DND-41 (cell line): Measurements from ENCODE around the gene MYPN.

ENCODE experiments used
- CTCF ChIP-seq: IDR thresholded peaks from 2 replicates; pipeline ENCODE4 v1.5.1; 2012; ENCODE audit warnings: borderline replicate concordance, low read length, moderate library complexity, mild to moderate bottlenecking; ENCODE audit not compliant: poor library complexity, severe bottlenecking; ENCODE audit errors: extremely low read depth
- EZH2 ChIP-seq: IDR thresholded peaks from 3 replicates; pipeline ENCODE4 v1.6.1; 2012; ENCODE audit warnings: borderline replicate concordance, low read depth, mild to moderate bottlenecking, moderate library complexity, low read length, inconsistent platforms; ENCODE audit not compliant: severe bottlenecking

- TF ChIP-seq CTCF (no peak), EZH2 (no peak)
Observed at GRCh38 chr10:68088740-68089139, 20.5 kb upstream of the MYPN start.
